HG02798 (cell line): ENCODE measurements around the gene PGAM5.
"Not testable (repeated sequence)": the region's sequence is repeated elsewhere in the genome, so short reads cannot be mapped to it uniquely, and the experiment has no call there.

Experiments used
- ATAC-seq: cut with Tn5 transposase; IDR thresholded peaks from one replicate; pipeline ENCODE4 v1.9.1; 2021; ENCODE audit warnings: mild to moderate bottlenecking; ENCODE audit not compliant: unreplicated experiment, poor library complexity

Gene PGAM5

GRCh38 chr12:132687211-132688164 is 23.2 kb upstream of the PGAM5 start, which contains the start of the genes POLE and PXMP2:
Gene POLE, minus strand, starts transcription at chr12:132687342. Its CDS starts 27 bp downstream, at chr12:132687315.
Gene PXMP2, plus strand, starts transcription at chr12:132687587. Its CDS starts 84 bp downstream, at chr12:132687671.
- ATAC-seq: peak; percentile 95

GRCh38 chr12:132689227-132689626 is 21.4 kb upstream of the PGAM5 start:
- ATAC-seq: no peak

GRCh38 chr12:132690112-132690511 is 20.5 kb upstream of the PGAM5 start:
- no peak for ATAC-seq

GRCh38 chr12:132692030-132692429 is 18.6 kb upstream of the PGAM5 start:
- not testable (repeated sequence) for ATAC-seq

GRCh38 chr12:132694888-132695287 is 15.8 kb upstream of the PGAM5 start:
- not testable (repeated sequence) for ATAC-seq

- ATAC-seq: no peak
Observed at GRCh38 chr12:132695431-132695830, 15.2 kb upstream of the PGAM5 start.

GRCh38 chr12:132698341-132698740 is 12.3 kb upstream of the PGAM5 start:
- ATAC-seq: no peak

- ATAC-seq: no peak
Observed at GRCh38 chr12:132700212-132700822, 10.3 kb upstream of the PGAM5 start.

- ATAC-seq: no peak
Observed at GRCh38 chr12:132702640-132703039, 8.0 kb upstream of the PGAM5 start.

GRCh38 chr12:132703641-132704040 is 7.0 kb upstream of the PGAM5 start:
- ATAC-seq: no peak

- no peak for ATAC-seq
Observed at GRCh38 chr12:132707241-132707640, 3.4 kb upstream of the PGAM5 start.

- no peak for ATAC-seq
Observed at GRCh38 chr12:132708150-132708549, 2.5 kb upstream of the PGAM5 start.

GRCh38 chr12:132710043-132710404 is 618 bp upstream of the PGAM5 start:
- peak; percentile 23 for ATAC-seq

- ATAC-seq: no peak
Observed at GRCh38 chr12:132711080-132711843, 620 bp downstream of the PGAM5 start.

GRCh38 chr12:132713123-132713522 is 2.5 kb downstream of the PGAM5 start:
- no peak for ATAC-seq

GRCh38 chr12:132715874-132716273 is 5.2 kb downstream of the PGAM5 start:
- no peak for ATAC-seq

GRCh38 chr12:132716356-132716755 is 5.7 kb downstream of the PGAM5 start:
- no peak for ATAC-seq

GRCh38 chr12:132717011-132717410 is 6.4 kb downstream of the PGAM5 start:
- ATAC-seq: no peak

- ATAC-seq: no peak
Observed at GRCh38 chr12:132717531-132718387, 7.1 kb downstream of the PGAM5 start.

- ATAC-seq: no peak
Observed at GRCh38 chr12:132718644-132719043, 8.0 kb downstream of the PGAM5 start.
